Stimulated activated naive CD8-positive, alpha-beta T cell treated with anti-CD3 and anti-CD28 coated beads, Interleukin-15, amount 100 ng/mL, for 72 hours (primary cell): ENCODE results near the gene PTPRN2.
"Not testable (repeated sequence)": the region's sequence is repeated elsewhere in the genome, so short reads cannot be mapped to it uniquely, and the experiment has no call there.

Experiments used
- ATAC-seq: fragments of 150-1000 bp; cut with Tn5 transposase; 2 replicates; pipeline ENCODE4 v1.10.0; 2021; ENCODE audit warnings: mild to moderate bottlenecking, moderate library complexity
- DNase-seq, 2 donors: peaks; one replicate each; pipeline ENCODE4 v3.0.0; 2021 to 2022
- H3K27ac Mint-ChIP-seq, 2 donors: one replicate each; pipeline ENCODE4 v1.8.0; 2022; ENCODE audit warnings: mild to moderate bottlenecking in 2 of 2, mixed read lengths in 2 of 2, moderate library complexity in 2 of 2
- H3K27me3 Mint-ChIP-seq: one replicate; pipeline ENCODE4 v1.8.0; 2022; ENCODE audit warnings: mixed read lengths
- H3K4me1 Mint-ChIP-seq: one replicate; pipeline ENCODE4 v1.8.0; 2022; ENCODE audit warnings: mild to moderate bottlenecking, mixed read lengths
- H3K4me3 Mint-ChIP-seq, 2 donors: one replicate each; pipeline ENCODE4 v1.8.0; 2022; ENCODE audit warnings: mild to moderate bottlenecking in 2 of 2, mixed read lengths in 2 of 2, moderate library complexity in 1 of 2
- H3K9me3 Mint-ChIP-seq, 2 donors: one replicate each; pipeline ENCODE4 v1.8.0; 2022; ENCODE audit warnings: mixed read lengths in 2 of 2

PTPRN2 gene

DNA sequence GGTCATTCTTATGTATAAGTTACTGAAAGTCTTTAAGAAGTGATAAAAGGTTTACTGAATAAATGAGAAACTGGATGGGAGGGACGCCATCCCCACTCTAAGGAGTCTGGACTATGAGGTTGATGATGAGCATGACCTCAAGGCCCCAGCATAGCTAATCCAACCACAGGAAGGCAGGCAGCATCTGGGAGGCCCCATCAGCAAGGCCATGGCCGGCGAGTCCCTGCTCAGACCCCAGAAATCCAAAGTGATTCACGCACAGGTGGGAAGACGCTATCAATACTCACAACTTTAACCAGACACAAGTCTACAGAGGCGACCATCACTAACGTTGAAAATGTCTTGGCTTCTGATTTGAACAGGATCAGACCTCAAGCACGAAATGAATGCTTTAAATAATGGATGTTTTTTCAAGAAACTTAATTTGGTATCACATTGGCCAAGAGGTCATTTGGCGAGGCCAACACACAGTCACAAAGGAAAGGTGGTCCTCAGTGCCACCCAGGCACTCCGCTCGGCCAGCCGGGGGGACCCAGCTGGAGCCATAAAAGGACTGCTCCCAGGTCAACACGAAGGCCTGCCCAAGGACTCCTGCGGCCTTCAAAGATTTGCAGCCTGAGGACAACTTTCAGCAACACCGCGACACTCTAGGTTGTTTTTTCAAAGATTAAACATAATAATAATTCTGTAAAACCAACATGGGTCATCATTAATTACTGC lies 228.5 kb downstream of the PTPRN2 start:
- Mint-ChIP-seq H3K27ac (no peak overlapping the region), H3K4me1 (no peaks in the 10 kb centered on the region), H3K9me3 (peaks cover 5 to 14% of the 10 kb centered on the region in 2 donors), H3K4me3 (no peak overlapping the region), H3K27me3 (peaks cover 21% of the 10 kb centered on the region)
- DNase-seq (no peak), ATAC-seq (no peak)

DNA sequence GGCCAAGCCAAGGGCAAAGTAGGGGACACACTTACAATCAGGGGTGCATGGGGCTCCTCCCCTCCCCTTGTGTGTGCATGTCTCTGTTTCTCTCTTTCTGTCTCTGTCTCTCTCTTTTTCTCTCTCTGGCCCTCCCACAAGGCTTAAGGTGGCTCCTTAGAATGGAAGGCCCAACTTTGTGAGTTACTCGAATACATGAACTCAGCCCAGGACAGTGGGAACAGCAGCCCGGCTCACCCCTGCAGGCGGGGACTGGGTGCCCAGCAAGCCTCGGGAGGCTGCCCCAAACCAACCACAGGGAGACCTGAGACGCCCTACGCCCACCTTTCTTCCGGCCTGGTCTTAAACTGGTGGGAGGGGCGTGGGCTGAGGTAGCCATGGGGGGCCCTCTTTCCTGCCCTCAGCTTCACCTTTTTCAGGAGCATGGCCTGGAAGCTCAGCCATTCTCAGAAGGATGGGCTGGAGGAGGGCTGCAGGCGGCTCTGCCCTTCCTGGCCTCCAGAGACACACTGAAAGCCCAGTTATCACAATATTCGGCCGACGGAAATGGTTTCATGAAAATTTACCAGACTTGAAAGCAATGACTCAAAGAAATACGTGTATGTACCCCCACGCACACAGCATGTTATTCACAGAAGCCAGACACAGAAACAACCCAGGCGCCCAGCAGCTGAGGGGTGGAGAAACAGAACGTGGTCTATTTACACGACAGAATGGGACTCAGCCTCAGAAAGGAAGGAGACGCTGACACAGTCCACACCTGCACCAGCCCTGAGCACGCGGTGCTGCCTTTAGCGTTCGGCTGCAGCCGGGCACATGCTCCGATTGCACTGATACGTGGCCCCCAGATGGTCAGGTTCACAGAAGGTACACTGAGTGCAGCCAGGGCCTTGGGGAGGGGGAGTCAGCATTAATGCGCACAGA lies 229.5 kb downstream of the PTPRN2 start:
- no peak for ATAC-seq

GRCh38 chr7:158357106-158357897 lies 230.3 kb downstream of the PTPRN2 start:
- Mint-ChIP-seq H3K27ac (peak overlapping the region in 1 of 2 donors; percentile 63), H3K27me3 (peaks cover 26% of the 10 kb centered on the region), H3K4me3 (no peak overlapping the region), H3K9me3 (peaks cover 8 to 18% of the 10 kb centered on the region in 2 donors), H3K4me1 (no peaks in the 10 kb centered on the region)
- DNase-seq = no peak
- ATAC-seq = no peak

More for the DNA sequence above, 229.5 kb downstream of the PTPRN2 start:
- Mint-ChIP-seq H3K4me3 (no peak overlapping the region), H3K27me3 (peaks cover 26% of the 10 kb centered on the region), H3K9me3 (peaks cover 8 to 18% of the 10 kb centered on the region in 2 donors), H3K4me1 (no peaks in the 10 kb centered on the region), H3K27ac (no peak overlapping the region)
- no peak for DNase-seq

GRCh38 chr7:158356454-158356853 lies 231.2 kb downstream of the PTPRN2 start:
- Mint-ChIP-seq H3K27me3 (peaks cover 26% of the 10 kb centered on the region), H3K4me3 (no peak overlapping the region), H3K9me3 (peaks cover 8 to 18% of the 10 kb centered on the region in 2 donors), H3K4me1 (no peaks in the 10 kb centered on the region), H3K27ac (no peak overlapping the region)
- ATAC-seq (no peak), DNase-seq (no peak)

- Mint-ChIP-seq H3K9me3 (peaks cover 8 to 18% of the 10 kb centered on the region in 2 donors), H3K27me3 (peaks cover 26% of the 10 kb centered on the region), H3K27ac (no peak overlapping the region), H3K4me1 (no peaks in the 10 kb centered on the region), H3K4me3 (no peak overlapping the region)
- DNase-seq (no peak), ATAC-seq (no peak)
Observed at GRCh38 chr7:158355456-158356065, 232.1 kb downstream of the PTPRN2 start.

DNA sequence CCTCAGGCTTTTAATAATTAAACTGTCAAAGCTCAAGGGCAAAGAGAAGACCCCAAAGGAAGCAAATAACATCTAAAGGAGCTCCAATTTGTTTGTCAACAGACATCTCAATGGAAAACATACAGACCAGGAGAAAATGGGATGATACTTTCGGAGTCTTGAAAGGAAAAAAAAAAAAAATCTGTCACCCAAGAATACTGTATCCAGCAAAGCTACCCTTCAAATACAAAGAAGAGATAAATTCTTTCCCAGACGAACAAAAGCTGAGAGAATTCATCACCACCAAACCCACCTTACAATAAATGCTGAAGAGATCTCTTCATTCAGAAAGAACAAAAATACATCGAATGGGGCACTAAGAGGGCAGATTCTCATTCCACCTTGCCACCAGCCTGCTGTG lies 232.8 kb downstream of the PTPRN2 start:
- peaks cover 8 to 18% of the 10 kb centered on the region in 2 donors for H3K9me3 Mint-ChIP-seq
- DNase-seq = no peak
- H3K27me3 Mint-ChIP-seq = peaks cover 26% of the 10 kb centered on the region
- no peak overlapping the region for H3K27ac Mint-ChIP-seq
- H3K4me1 Mint-ChIP-seq = no peaks in the 10 kb centered on the region
- H3K4me3 Mint-ChIP-seq = no peak overlapping the region
- ATAC-seq = no peak

DNA sequence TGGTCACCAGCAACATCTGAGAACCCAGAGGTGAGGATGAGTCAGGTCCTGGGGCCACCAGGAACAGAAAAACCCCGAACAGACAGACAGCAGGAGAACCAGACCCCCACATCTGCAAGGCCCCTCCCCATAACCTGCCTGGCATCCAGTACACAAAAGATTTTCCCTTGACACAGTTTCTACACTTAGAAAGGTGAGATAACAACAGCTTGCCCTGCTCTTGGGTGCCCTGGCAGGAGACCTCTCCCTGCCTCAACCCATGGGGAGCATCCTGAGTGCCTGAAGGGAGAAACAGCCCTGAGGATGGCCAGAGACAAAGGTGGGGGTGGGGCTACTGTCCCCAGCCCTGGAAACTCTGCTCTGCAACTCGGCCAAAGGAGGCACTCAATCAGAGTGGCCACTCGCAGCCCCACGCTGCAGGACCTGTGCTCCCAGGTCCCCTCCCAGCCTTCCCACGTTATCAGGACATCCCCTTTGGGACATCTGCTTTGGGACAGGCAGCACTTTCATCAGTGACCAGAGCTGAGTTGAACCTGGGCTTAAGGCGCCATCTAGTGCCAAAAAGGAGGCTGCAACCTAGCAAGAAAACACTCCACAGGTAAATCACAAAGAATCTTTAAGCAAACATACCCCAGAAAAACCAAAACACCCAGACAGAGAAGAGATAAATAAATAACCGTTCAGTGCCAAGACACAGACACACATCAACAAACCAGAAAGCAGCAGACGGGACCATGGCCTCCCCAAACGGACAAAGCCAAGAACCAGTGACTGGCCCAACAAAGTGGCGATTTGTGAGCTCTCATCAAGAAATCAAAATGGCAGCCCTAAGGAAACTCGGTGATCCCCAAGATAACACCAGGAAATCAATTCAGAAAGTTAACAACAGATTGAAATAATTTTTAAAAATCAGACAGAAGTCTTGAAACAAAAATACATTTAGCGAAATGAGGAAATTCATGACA lies 233.7 kb downstream of the PTPRN2 start:
- no peaks in the 10 kb centered on the region for H3K4me1 Mint-ChIP-seq
- DNase-seq = no peak
- peaks cover 8 to 18% of the 10 kb centered on the region in 2 donors for H3K9me3 Mint-ChIP-seq
- no peak overlapping the region for H3K4me3 Mint-ChIP-seq
- H3K27ac Mint-ChIP-seq = peak overlapping the region in 1 of 2 donors; percentile 3
- ATAC-seq = no peak
- H3K27me3 Mint-ChIP-seq = peaks cover 26% of the 10 kb centered on the region

- peaks cover 8 to 18% of the 10 kb centered on the region in 2 donors for H3K9me3 Mint-ChIP-seq
- ATAC-seq, H3K4me1 Mint-ChIP-seq, H3K4me3 Mint-ChIP-seq, H3K27ac Mint-ChIP-seq, DNase-seq: not testable (repeated sequence)
- H3K27me3 Mint-ChIP-seq = peaks cover 14% of the 10 kb centered on the region
Observed at GRCh38 chr7:158351899-158352729, 235.5 kb downstream of the PTPRN2 start.

- peaks cover 8% of the 10 kb centered on the region for H3K27me3 Mint-ChIP-seq
- peaks cover 8 to 18% of the 10 kb centered on the region in 2 donors for H3K9me3 Mint-ChIP-seq
- no peak overlapping the region for H3K27ac Mint-ChIP-seq
- no peak overlapping the region for H3K4me3 Mint-ChIP-seq
- no peaks in the 10 kb centered on the region for H3K4me1 Mint-ChIP-seq
- DNase-seq (no peak), ATAC-seq (no peak)
Observed at GRCh38 chr7:158351481-158351880, 236.1 kb downstream of the PTPRN2 start.

DNA sequence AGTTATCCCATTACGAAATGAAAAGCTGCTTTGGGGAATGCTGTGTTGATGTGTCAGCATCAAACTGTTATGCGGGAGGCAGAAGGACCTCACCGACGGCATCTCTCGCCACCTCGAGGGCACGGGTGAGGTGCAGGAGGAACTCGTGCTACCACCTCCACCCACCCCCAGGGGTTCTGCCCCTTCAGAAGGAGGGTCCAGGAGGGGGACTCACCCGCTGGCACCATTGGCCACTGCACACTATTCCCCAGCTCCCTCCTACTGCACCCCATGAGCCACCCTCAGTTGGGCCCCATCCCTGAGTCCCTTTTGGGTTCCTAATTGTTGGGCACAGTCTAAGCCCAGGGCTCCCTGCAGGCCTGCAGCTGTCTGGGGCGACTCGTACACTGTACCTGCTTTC lies 236.6 kb downstream of the PTPRN2 start:
- Mint-ChIP-seq H3K27me3 (peaks cover 6% of the 10 kb centered on the region), H3K4me3 (no peak overlapping the region), H3K4me1 (no peaks in the 10 kb centered on the region), H3K9me3 (peaks cover 8 to 18% of the 10 kb centered on the region in 2 donors), H3K27ac (no peak overlapping the region)
- ATAC-seq (no peak), DNase-seq (no peak)

GRCh38 chr7:158350166-158350900 lies 237.3 kb downstream of the PTPRN2 start:
- no peak for ATAC-seq
- Mint-ChIP-seq H3K27me3 (peaks cover 6% of the 10 kb centered on the region), H3K27ac (no peak overlapping the region), H3K9me3 (peaks cover 8 to 16% of the 10 kb centered on the region in 2 donors), H3K4me1 (no peaks in the 10 kb centered on the region), H3K4me3 (no peak overlapping the region)
- DNase-seq = no peak

GRCh38 chr7:158348446-158348845 lies 239.2 kb downstream of the PTPRN2 start:
- Mint-ChIP-seq H3K27ac (no peak overlapping the region), H3K4me3 (no peak overlapping the region), H3K9me3 (no peaks in the 10 kb centered on the region), H3K27me3 (no peaks in the 10 kb centered on the region), H3K4me1 (no peaks in the 10 kb centered on the region)
- ATAC-seq = no peak
- DNase-seq = no peak

DNA sequence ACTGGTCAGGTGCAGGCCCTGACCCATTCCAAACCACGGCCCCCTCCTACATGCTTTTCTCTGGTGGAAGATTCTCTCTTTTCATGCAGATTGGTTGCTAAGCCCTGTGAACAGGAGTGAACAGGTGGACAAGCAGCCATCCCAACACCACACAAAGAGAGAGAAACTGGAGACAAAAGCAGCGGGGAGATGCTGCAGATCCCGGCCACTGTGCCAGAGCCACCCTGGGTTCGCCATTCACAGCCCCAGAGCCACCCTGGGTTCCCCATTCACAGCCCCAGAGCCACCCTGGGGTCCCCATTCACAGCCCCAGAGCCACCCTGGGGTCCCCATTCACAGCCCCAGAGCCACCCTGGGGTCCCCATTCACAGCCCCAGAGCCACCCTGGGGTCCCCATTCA lies 239.6 kb downstream of the PTPRN2 start:
- H3K9me3 Mint-ChIP-seq, H3K27me3 Mint-ChIP-seq, H3K4me3 Mint-ChIP-seq, DNase-seq, ATAC-seq, H3K4me1 Mint-ChIP-seq, H3K27ac Mint-ChIP-seq: not testable (repeated sequence)
